ENCODE measurements around the gene LRRC61. TPM values are rescaled to one million over a fixed set of nuclear protein-coding genes. Genes with fewer than 3 reads are reported as not detected.

LRRC61 gene
- total and polyA plus RNA-seq, 2 of the 13 experiments (the other 11 are each of a cell fraction or from before 2014, with no cell fraction given): 33.0 to 34.8 TPM

DNA sequence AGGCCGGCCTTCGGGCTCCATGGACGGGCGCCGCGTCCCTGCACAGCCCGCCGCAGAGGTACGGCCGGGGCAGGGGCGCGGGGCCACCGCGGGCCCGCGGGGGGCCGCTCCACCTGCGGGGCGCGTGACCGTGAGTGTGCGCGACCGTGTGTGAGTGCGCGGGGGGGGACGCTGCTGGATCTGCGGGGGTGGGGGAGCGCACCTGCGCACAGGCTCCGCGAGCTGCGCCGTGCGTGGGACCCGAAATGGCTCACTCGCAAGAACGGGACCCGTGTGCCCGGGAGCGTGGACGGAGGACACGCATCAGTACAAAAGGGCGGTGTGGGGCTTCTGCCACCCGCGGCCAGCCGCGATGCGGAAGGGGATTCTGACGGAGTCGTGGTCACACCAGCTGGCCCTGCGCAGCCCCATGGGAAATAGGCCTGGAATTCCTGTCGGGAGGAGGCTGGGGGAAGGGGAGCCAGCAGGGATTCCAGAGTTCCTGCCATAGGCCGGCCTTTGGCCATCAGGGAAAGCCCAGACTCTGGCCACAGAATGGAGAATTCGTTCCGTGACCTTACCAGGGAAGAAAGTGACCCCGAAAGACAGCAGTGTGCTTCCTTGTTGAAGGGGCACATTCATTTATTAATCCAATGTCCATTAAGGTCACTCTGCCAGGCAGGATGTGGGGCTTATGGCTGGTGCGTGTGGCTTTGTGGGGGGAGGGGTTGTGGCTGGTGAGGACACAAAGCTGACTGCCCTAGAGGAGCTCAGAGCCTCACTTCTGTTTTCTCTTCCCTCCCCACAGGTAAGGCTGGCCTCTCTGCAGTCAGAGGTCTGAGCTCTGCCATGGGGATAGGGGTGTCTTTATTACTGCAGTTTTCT is 46.0 kb downstream of the LRRC61 start:
- Histone ChIP-seq H3K9me3 (ENCODE audit: low read length) (no peaks in the 10 kb centered on the region), H3K79me2 (ENCODE audit: insufficient read depth, low read length) (peaks cover 38% of the 10 kb centered on the region), H3K4me2 (ENCODE audit: low read depth, low read length) (peak overlapping the region; percentile 99), H3K36me3 (replicated peaks in 1 of 2; ENCODE audit: control insufficient read depth in 1 of 2, insufficient read depth in 2 of 2, low read length in 2 of 2) (peaks cover 5 to 27% of the 10 kb centered on the region in 2 experiments; a peak in 4 of 5 replicates), H3K27ac (ENCODE audit: extremely low read length, insufficient read depth, low read length) (peak overlapping the region; percentile 100), H3K4me1 (ENCODE audit: insufficient read depth, low read length) (peaks cover 43% of the 10 kb centered on the region), H2AFZ (ENCODE audit: low read length) (no peak overlapping the region), H3K4me3 (replicated peaks in 1 of 3; ENCODE audit: insufficient read depth in 1 of 3, low read depth in 2 of 3, low read length in 3 of 3) (peak overlapping the region; percentile 68 to 84 (median 82)), H4K20me1 (ENCODE audit: insufficient read depth, low read length) (peaks cover 8% of the 10 kb centered on the region; the same call in 1 of the 2 replicates), H3K9ac (ENCODE audit: insufficient read depth, low read depth, low read length) (peak overlapping the region; percentile 95), H3K27me3 (ENCODE audit: control insufficient read depth in 1 of 2, insufficient read depth in 2 of 2, low read length in 2 of 2) (no peaks in the 10 kb centered on the region)
- ChIA-PET CTCF (ENCODE audit: low intra/inter-chr PET ratio, low total read pairs) (no interaction called here), POLR2A (interaction anchor here (0.9 to 6.8 kb wide), 16 partner anchors 10 to 659 kb away, joined by 3 to 141 read pairs (median 8); partner anchors contain the start of genes ABCB8, ACTR3C, LRRC61 and RARRES2)
- BruUV-seq (replicated peaks): no TSS peak
- DNase-seq (ENCODE audit: low spot score) (peak; percentile 77), FAIRE-seq (peak; percentile 40), ATAC-seq (peak; percentile 79)
- 2% methylated on average over 20 of the region's 58 CpGs for WGBS (ENCODE audit: low lambda C conversion rate)
- intact Hi-C loops (cut with micrococcal nuclease; ENCODE audit: unreplicated experiment): loop anchor here (1.0 kb wide), 2 partner anchors 8 to 28 kb away; partner anchors contain the start of gene RARRES2
- in situ Hi-C loops (cut with HindIII; ENCODE audit: extremely low pct_ligation_motif_present, low pct_unique_long_range_greater_than_20kb): no loop called here
- TF ChIP-seq, protein P1, sequence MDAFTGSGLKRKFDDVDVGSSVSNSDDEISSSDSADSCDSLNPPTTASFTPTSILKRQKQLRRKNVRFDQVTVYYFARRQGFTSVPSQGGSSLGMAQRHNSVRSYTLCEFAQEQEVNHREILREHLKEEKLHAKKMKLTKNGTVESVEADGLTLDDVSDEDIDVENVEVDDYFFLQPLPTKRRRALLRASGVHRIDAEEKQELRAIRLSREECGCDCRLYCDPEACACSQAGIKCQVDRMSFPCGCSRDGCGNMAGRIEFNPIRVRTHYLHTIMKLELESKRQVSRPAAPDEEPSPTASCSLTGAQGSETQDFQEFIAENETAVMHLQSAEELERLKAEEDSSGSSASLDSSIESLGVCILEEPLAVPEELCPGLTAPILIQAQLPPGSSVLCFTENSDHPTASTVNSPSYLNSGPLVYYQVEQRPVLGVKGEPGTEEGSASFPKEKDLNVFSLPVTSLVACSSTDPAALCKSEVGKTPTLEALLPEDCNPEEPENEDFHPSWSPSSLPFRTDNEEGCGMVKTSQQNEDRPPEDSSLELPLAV (CRISPR knock-in tag; conservative IDR thresholded peaks at IDR 0.05; ENCODE audit: low read depth): no peak
- TF ChIP-seq ZNF546 (CRISPR knock-in tag; conservative IDR thresholded peaks at IDR 0.05): no peak
- TF ChIP-seq ZNF570 (CRISPR knock-in tag; IDR thresholded peaks at IDR 0.05; ENCODE audit: borderline replicate concordance): no peak
- TF ChIP-seq SOX5 (CRISPR knock-in tag; IDR thresholded peaks at IDR 0.05; ENCODE audit: borderline replicate concordance): no peak
- TF ChIP-seq ZFYVE20 (CRISPR knock-in tag; IDR thresholded peaks at IDR 0.05; ENCODE audit: borderline replicate concordance, low read depth): no peak
- no peak for TF ChIP-seq ELF3 (CRISPR knock-in tag; IDR thresholded peaks at IDR 0.05)
- TF ChIP-seq SALL2 (CRISPR knock-in tag; IDR thresholded peaks at IDR 0.05): peak; percentile 31
- TF ChIP-seq YEATS4 (CRISPR knock-in tag; IDR thresholded peaks at IDR 0.05; ENCODE audit: borderline replicate concordance): peak; percentile 16
- TF ChIP-seq, protein P2, sequence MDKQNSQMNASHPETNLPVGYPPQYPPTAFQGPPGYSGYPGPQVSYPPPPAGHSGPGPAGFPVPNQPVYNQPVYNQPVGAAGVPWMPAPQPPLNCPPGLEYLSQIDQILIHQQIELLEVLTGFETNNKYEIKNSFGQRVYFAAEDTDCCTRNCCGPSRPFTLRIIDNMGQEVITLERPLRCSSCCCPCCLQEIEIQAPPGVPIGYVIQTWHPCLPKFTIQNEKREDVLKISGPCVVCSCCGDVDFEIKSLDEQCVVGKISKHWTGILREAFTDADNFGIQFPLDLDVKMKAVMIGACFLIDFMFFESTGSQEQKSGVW (CRISPR knock-in tag; IDR thresholded peaks at IDR 0.05; ENCODE audit: borderline replicate concordance): no peak
- TF ChIP-seq CBX2 (IDR thresholded peaks at IDR 0.05; ENCODE audit: low read depth, low read length): no peak
- TF ChIP-seq CBX2 (CRISPR knock-in tag; IDR thresholded peaks at IDR 0.05; ENCODE audit: low read depth): no peak
- TF ChIP-seq PTBP1 (IDR thresholded peaks at IDR 0.05; ENCODE audit: low read depth, low read length, poor library complexity, severe bottlenecking): no peak
- no peak for TF ChIP-seq ZNF44 (CRISPR knock-in tag; IDR thresholded peaks at IDR 0.05)
- no peak for TF ChIP-seq MEIS2 (CRISPR knock-in tag; IDR thresholded peaks at IDR 0.05)
- TF ChIP-seq, protein P3, sequence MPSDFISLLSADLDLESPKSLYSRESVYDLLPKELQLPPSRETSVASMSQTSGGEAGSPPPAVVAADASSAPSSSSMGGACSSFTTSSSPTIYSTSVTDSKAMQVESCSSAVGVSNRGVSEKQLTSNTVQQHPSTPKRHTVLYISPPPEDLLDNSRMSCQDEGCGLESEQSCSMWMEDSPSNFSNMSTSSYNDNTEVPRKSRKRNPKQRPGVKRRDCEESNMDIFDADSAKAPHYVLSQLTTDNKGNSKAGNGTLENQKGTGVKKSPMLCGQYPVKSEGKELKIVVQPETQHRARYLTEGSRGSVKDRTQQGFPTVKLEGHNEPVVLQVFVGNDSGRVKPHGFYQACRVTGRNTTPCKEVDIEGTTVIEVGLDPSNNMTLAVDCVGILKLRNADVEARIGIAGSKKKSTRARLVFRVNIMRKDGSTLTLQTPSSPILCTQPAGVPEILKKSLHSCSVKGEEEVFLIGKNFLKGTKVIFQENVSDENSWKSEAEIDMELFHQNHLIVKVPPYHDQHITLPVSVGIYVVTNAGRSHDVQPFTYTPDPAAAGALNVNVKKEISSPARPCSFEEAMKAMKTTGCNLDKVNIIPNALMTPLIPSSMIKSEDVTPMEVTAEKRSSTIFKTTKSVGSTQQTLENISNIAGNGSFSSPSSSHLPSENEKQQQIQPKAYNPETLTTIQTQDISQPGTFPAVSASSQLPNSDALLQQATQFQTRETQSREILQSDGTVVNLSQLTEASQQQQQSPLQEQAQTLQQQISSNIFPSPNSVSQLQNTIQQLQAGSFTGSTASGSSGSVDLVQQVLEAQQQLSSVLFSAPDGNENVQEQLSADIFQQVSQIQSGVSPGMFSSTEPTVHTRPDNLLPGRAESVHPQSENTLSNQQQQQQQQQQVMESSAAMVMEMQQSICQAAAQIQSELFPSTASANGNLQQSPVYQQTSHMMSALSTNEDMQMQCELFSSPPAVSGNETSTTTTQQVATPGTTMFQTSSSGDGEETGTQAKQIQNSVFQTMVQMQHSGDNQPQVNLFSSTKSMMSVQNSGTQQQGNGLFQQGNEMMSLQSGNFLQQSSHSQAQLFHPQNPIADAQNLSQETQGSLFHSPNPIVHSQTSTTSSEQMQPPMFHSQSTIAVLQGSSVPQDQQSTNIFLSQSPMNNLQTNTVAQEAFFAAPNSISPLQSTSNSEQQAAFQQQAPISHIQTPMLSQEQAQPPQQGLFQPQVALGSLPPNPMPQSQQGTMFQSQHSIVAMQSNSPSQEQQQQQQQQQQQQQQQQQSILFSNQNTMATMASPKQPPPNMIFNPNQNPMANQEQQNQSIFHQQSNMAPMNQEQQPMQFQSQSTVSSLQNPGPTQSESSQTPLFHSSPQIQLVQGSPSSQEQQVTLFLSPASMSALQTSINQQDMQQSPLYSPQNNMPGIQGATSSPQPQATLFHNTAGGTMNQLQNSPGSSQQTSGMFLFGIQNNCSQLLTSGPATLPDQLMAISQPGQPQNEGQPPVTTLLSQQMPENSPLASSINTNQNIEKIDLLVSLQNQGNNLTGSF (CRISPR knock-in tag; IDR thresholded peaks at IDR 0.05): no peak
- TF ChIP-seq ZNF644 (CRISPR knock-in tag; IDR thresholded peaks at IDR 0.05; ENCODE audit: low read depth): no peak

All from HepG2 (cell line).